HL-60 (cell line): Measurements from ENCODE around the gene AGXT2.

ENCODE experiments used
- GABPA ChIP-seq: IDR thresholded peaks from 2 replicates; pipeline ENCODE4 v1.6.1; 2012; ENCODE audit warnings: low read depth
- POLR2AphosphoS5 ChIP-seq: IDR thresholded peaks from 2 replicates; pipeline ENCODE4 v1.6.1; 2012; ENCODE audit warnings: low read depth
- SPI1 ChIP-seq: IDR thresholded peaks from 2 replicates; pipeline ENCODE4 v1.6.1; 2012; ENCODE audit warnings: low read depth, mild to moderate bottlenecking, borderline replicate concordance
- TF ChIP-seq, protein P1 (sequence below): IDR thresholded peaks from one replicate; pipeline ENCODE4 v1.5.1; 2011; ENCODE audit warnings: low read length, control low read depth, inconsistent platforms; ENCODE audit not compliant: insufficient read depth
- TF ChIP-seq, protein P2 (sequence below): IDR thresholded peaks from 2 replicates; pipeline ENCODE4 v1.6.1; 2012; ENCODE audit warnings: low read depth; ENCODE audit not compliant: insufficient replicate concordance

GRCh38 chr5:35060236-35060635 lies 12.5 kb upstream of the AGXT2 start:
- no peak for TF ChIP-seq POLR2AphosphoS5
- TF ChIP-seq, protein P1, sequence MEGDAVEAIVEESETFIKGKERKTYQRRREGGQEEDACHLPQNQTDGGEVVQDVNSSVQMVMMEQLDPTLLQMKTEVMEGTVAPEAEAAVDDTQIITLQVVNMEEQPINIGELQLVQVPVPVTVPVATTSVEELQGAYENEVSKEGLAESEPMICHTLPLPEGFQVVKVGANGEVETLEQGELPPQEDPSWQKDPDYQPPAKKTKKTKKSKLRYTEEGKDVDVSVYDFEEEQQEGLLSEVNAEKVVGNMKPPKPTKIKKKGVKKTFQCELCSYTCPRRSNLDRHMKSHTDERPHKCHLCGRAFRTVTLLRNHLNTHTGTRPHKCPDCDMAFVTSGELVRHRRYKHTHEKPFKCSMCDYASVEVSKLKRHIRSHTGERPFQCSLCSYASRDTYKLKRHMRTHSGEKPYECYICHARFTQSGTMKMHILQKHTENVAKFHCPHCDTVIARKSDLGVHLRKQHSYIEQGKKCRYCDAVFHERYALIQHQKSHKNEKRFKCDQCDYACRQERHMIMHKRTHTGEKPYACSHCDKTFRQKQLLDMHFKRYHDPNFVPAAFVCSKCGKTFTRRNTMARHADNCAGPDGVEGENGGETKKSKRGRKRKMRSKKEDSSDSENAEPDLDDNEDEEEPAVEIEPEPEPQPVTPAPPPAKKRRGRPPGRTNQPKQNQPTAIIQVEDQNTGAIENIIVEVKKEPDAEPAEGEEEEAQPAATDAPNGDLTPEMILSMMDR: no peak
- TF ChIP-seq, protein P2, sequence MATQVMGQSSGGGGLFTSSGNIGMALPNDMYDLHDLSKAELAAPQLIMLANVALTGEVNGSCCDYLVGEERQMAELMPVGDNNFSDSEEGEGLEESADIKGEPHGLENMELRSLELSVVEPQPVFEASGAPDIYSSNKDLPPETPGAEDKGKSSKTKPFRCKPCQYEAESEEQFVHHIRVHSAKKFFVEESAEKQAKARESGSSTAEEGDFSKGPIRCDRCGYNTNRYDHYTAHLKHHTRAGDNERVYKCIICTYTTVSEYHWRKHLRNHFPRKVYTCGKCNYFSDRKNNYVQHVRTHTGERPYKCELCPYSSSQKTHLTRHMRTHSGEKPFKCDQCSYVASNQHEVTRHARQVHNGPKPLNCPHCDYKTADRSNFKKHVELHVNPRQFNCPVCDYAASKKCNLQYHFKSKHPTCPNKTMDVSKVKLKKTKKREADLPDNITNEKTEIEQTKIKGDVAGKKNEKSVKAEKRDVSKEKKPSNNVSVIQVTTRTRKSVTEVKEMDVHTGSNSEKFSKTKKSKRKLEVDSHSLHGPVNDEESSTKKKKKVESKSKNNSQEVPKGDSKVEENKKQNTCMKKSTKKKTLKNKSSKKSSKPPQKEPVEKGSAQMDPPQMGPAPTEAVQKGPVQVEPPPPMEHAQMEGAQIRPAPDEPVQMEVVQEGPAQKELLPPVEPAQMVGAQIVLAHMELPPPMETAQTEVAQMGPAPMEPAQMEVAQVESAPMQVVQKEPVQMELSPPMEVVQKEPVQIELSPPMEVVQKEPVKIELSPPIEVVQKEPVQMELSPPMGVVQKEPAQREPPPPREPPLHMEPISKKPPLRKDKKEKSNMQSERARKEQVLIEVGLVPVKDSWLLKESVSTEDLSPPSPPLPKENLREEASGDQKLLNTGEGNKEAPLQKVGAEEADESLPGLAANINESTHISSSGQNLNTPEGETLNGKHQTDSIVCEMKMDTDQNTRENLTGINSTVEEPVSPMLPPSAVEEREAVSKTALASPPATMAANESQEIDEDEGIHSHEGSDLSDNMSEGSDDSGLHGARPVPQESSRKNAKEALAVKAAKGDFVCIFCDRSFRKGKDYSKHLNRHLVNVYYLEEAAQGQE: no peak
- no peak for TF ChIP-seq GABPA
- TF ChIP-seq SPI1: no peak
